Prostate gland (tissue), 2 donors: ENCODE results near the gene NXPH4. TPM values are rescaled to one million over a fixed set of nuclear protein-coding genes. Genes with fewer than 3 reads are reported as not detected.
A peak's percentile ranks its signal among the peaks of the same experiment; 100 is the strongest.

Experiments
- DNase-seq: peaks from one replicate; pipeline ENCODE4 v3.0.0-alpha.2; 2019; ENCODE audit warnings: low spot score
- H3K27ac ChIP-seq, 2 donors: fragments of 200-600 bp; sonication (generic); 2 replicates each; pipeline ENCODE4 v1.5.1; 2017 to 2019
- H3K27me3 ChIP-seq: fragments of 200-600 bp; sonication (generic); replicated peaks from 2 replicates; pipeline ENCODE4 v1.5.1; 2019; ENCODE audit not compliant: insufficient read depth
- H3K36me3 ChIP-seq, 2 donors: fragments of 200-600 bp; sonication (generic); 1 replicate in 1 of 2; 2 replicates in 1 of 2; pipeline versions ENCODE4 v1.5.1 to v1.8.1; 2017 to 2019
- H3K4me1 ChIP-seq: fragments of 200-600 bp; sonication (generic); replicated peaks from 2 replicates; pipeline ENCODE4 v1.5.1; 2019
- H3K4me3 ChIP-seq, 2 donors: fragments of 200-600 bp; sonication (generic); 2 replicates each; pipeline ENCODE4 v1.5.1; 2017 to 2019
- H3K9me3 ChIP-seq: fragments of 200-600 bp; sonication (generic); 2 replicates; pipeline ENCODE4 v1.5.1; 2017
- CTCF ChIP-seq, 4 experiments: fragments of 200-600 bp in 2 of 4; fragments of 450-650 bp in 2 of 4; sonication (generic) in 2 of 4; IDR thresholded peaks; 1 replicate in 3 of 4; 2 replicates in 1 of 4; pipeline ENCODE4 v1.5.1; 2016 to 2019; ENCODE audit warnings: antibody characterized with exemption in 4 of 4, mild to moderate bottlenecking in 2 of 4, moderate library complexity in 2 of 4
- POLR2A ChIP-seq: fragments of 450-650 bp; IDR thresholded peaks from one replicate; pipeline ENCODE4 v1.6.1; 2016; ENCODE audit warnings: antibody characterized with exemption, mild to moderate bottlenecking
- POLR2AphosphoS5 ChIP-seq: sonication (generic); formaldehyde crosslinking; IDR thresholded peaks from one replicate; pipeline ENCODE4 v1.6.1; 2017; ENCODE audit warnings: antibody characterized with exemption
- WGBS: methylation state at CpG from one replicate; pipeline ENCODE4 v1.1.5; 2018; 5-methylcytosine and 5-hydroxymethylcytosine counted together
- intact Hi-C: fragments of 100-400 bp; cut with DNase I; formaldehyde crosslinking; loops from one replicate; pipeline ENCODE4 v1.14.2; 2022
- total RNA-seq, 2 donors: library from RNA; depleted of rRNA; stranded (reverse); fragments of >200 nt; gene quantifications; one replicate each; pipeline ENCODE4 v1.1.0, GENCODE V29; 2016

Gene NXPH4
- total RNA-seq, 2 donors from 2014 or later, result 10.2 to 18.1 TPM

DNA sequence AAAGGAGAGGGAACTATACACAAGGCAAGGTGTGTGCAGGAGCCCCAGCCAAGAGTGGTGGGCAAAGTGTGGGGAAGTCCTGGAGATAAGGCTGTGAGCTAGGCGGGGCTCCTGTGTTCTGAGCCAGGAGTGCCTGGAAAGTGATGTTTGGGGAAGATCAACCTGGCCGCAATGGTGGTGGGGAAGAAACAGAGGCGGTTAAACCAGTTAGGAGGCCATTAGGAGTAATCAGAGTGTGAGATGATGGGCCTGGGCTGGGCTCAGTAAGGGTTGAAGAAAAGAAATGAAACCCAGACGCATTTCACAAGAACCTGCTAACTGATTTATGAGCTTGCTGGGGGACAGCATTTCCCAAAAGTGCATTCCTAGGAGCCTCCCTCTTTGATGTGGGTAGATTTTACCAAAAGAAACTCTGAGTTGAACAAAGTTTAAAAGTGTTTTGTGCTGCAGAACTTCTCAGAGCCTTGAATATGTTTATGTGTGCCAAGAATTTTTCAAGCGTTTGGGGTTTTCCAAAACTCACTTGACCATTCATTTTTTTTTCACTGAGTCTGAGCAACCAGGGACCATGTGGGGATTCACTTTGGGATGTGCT is 34.9 kb upstream of the NXPH4 start:
- peaks cover 6 to 40% of the 10 kb centered on the region in 2 donors for H3K36me3 ChIP-seq
- TF ChIP-seq POLR2AphosphoS5 (no peak), CTCF (IDR thresholded peaks at IDR 0.05) (no peak), POLR2A (no peak)
- 41% methylated on average over 5 of the region's 5 CpGs for WGBS

DNA sequence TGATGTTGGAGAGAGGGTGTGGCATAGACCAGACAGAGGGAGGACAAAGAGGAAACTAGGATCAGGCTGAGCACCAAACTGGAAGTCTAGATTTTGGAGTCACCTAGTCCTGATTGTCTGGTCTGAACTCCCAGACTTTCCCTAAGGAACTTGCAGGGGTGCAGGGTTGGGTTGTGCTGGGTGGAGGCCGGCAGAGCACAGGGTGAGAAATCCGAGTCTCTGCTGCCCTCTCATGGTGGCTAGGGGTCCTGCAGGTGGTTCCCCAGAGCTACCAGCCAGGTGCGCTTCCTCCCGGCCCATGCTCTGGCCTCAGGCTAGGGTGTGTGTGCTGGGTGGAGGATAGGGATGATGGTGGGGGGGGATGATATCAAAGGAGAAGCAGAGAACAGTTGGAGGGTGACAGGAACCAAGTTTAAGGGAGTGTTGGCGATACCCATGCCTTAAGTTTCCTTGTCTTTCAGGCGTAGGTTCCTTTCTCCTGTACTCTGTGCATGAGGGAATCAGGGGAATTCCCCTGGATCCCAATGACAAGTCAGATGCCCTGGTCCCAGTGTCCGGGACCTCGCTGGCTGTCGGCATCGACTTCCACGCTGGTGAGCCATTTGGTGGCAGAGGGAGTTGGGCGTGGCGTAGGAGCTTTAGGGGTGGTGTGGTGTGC is 33.5 kb upstream of the NXPH4 start:
- no peak overlapping the region for H3K4me3 ChIP-seq

More for the DNA sequence above, 34.9 kb upstream of the NXPH4 start:
- H3K27ac ChIP-seq, result no peak overlapping the region
- DNase-seq, result no peak
- H3K27me3 ChIP-seq, result no peaks in the 10 kb centered on the region
- H3K9me3 ChIP-seq, result no peaks in the 10 kb centered on the region
- no peaks in the 10 kb centered on the region for H3K4me1 ChIP-seq
- intact Hi-C loops, result loop anchor here (2.0 to 5.0 kb wide), 2 partner anchors 57 to 114 kb away; no protein-coding TSS in a partner anchor
- H3K4me3 ChIP-seq, result no peak overlapping the region

DNA sequence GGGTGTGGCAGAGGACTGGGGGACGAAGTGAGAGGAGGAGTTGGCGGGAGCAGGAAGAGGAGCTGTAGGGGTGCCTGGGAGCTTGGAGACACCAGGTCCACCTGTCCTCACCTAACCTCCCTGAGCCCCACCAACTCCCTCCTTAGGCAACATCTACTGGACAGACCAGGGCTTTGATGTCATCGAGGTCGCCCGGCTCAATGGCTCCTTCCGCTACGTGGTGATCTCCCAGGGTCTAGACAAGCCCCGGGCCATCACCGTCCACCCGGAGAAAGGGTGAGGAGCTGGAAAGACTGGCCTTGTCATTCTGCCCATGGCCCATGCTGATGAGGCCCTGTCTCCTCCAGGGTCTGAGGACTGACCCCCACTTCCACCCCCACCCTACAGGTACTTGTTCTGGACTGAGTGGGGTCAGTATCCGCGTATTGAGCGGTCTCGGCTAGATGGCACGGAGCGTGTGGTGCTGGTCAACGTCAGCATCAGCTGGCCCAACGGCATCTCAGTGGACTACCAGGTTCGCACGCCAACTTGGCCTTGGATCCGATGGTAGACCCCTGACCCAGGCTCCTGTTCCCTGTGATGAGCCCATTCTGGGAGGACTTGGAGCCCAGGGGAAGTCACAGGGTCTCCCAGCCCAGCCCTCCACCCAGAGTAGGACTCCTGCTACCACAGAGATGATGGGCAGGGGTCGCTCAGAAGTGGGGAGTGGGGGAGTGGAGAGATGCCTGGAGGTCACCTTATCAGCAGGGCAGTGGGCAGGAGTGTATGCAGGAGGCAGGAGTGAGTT is 32.5 kb upstream of the NXPH4 start:
- no peaks in the 10 kb centered on the region for H3K27me3 ChIP-seq

More for the DNA sequence above, 33.5 kb upstream of the NXPH4 start:
- Histone ChIP-seq H3K36me3 (peaks cover 6 to 44% of the 10 kb centered on the region in 2 donors), H3K9me3 (no peaks in the 10 kb centered on the region), H3K27ac (no peak overlapping the region), H3K4me1 (no peaks in the 10 kb centered on the region), H3K27me3 (no peaks in the 10 kb centered on the region)
- TF ChIP-seq POLR2A (no peak), CTCF (IDR thresholded peaks at IDR 0.05) (peak; percentile 78 to 95 (median 90)), POLR2AphosphoS5 (peak; percentile 54)
- peak; percentile 79 for DNase-seq
- intact Hi-C loops, result loop anchor here (2.0 to 5.0 kb wide), 2 partner anchors 58 to 116 kb away; no protein-coding TSS in a partner anchor
- 60% methylated on average over 13 of the region's 13 CpGs for WGBS

GRCh38 chr12:57185403-57185802 is 31.2 kb upstream of the NXPH4 start:
- intact Hi-C loops, result no loop called here
- Histone ChIP-seq H3K4me1 (no peaks in the 10 kb centered on the region), H3K4me3 (no peak overlapping the region), H3K9me3 (no peaks in the 10 kb centered on the region), H3K27me3 (no peaks in the 10 kb centered on the region), H3K36me3 (peaks cover 3 to 27% of the 10 kb centered on the region in 2 donors), H3K27ac (no peak overlapping the region)
- no peak for TF ChIP-seq CTCF (IDR thresholded peaks at IDR 0.05)
- no peak for TF ChIP-seq POLR2A
- no peak for TF ChIP-seq POLR2AphosphoS5
- WGBS, result 95% methylated on average over 25 of the region's 25 CpGs
- no peak for DNase-seq

More for the DNA sequence above, 32.5 kb upstream of the NXPH4 start:
- Histone ChIP-seq H3K4me1 (no peaks in the 10 kb centered on the region), H3K4me3 (no peak overlapping the region), H3K36me3 (peaks cover 6 to 38% of the 10 kb centered on the region in 2 donors), H3K9me3 (no peaks in the 10 kb centered on the region), H3K27ac (no peak overlapping the region)
- intact Hi-C loops, result loop anchor here (2.0 to 5.0 kb wide), 2 partner anchors 59 to 117 kb away; no protein-coding TSS in a partner anchor
- TF ChIP-seq CTCF (IDR thresholded peaks at IDR 0.05) (no peak), POLR2A (no peak), POLR2AphosphoS5 (no peak)
- 94% methylated on average over 22 of the region's 22 CpGs for whole genome bisulfite sequencing
- no peak for DNase-seq
